HL-60 (cell line): ENCODE results near the gene MMP8.

Source experiments
- DNase-seq, 2 experiments: peaks; one replicate each; pipeline ENCODE4 v3.0.0-alpha.2; 2010 to 2020; ENCODE audit warnings: low read depth in 1 of 2, low spot score in 1 of 2
- H3K27ac ChIP-seq: fragments of 250-450 bp; sonication (Bioruptor Pico); replicated peaks from 2 replicates; pipeline ENCODE4 v1.5.1; 2020; ENCODE audit warnings: mild to moderate bottlenecking, moderate library complexity
- H3K27me3 ChIP-seq: fragments of 250-450 bp; sonication (Bioruptor Pico); 2 replicates; pipeline ENCODE4 v1.5.1; 2021; ENCODE audit warnings: mild to moderate bottlenecking, moderate library complexity; ENCODE audit not compliant: insufficient read depth, poor library complexity, severe bottlenecking
- H3K4me3 ChIP-seq: replicated peaks from 2 replicates; pipeline ENCODE4 v1.5.1; 2011; ENCODE audit warnings: mild to moderate bottlenecking, control low read depth, low read length; ENCODE audit not compliant: insufficient read depth
- GABPA ChIP-seq: IDR thresholded peaks from 2 replicates; pipeline ENCODE4 v1.6.1; 2012; ENCODE audit warnings: low read depth
- POLR2AphosphoS5 ChIP-seq: IDR thresholded peaks from 2 replicates; pipeline ENCODE4 v1.6.1; 2012; ENCODE audit warnings: low read depth
- SPI1 ChIP-seq: IDR thresholded peaks from 2 replicates; pipeline ENCODE4 v1.6.1; 2012; ENCODE audit warnings: low read depth, mild to moderate bottlenecking, borderline replicate concordance
- TF ChIP-seq, protein P1 (sequence below): IDR thresholded peaks from 2 replicates; pipeline ENCODE4 v1.6.1; 2012; ENCODE audit warnings: low read depth; ENCODE audit not compliant: insufficient replicate concordance
- TF ChIP-seq, protein P2 (sequence below): IDR thresholded peaks from one replicate; pipeline ENCODE4 v1.5.1; 2011; ENCODE audit warnings: low read length, control low read depth, inconsistent platforms; ENCODE audit not compliant: insufficient read depth

The MMP8 gene

DNA sequence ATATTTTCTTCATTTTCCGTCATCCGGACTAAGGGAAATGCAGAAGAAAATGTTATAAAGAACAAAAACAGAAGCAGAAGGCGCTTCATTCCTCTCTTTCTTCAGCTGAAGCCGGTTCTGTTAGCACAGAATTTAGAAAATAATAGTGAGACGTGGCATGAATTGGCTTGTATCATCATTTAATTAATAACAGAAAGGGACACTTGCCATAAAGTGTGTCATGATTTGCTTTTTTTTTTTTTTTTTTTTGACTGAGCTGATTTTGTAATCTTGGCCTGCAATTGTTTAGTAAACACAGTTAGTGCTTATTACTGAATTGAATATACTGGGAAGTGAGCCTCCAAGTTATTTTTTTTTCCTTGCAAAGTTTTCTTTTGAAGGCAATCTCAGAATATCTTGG, 19.1 kb downstream of the MMP8 start, which contains the start of gene MMP27:
Gene MMP27 (minus strand): TSS at position 144 of the 400 bp plus-strand sequence. CDS start 55 bp downstream, at position 89.
- no peak within 1 kb of the TSS for H3K4me3 ChIP-seq
- H3K27me3 ChIP-seq: no peaks in the 10 kb centered on the region
- DNase-seq: no peak
- H3K27ac ChIP-seq: no peak within 1 kb of the TSS
- TF ChIP-seq POLR2AphosphoS5 (no peak), GABPA (no peak), SPI1 (no peak)
- TF ChIP-seq, protein P1, sequence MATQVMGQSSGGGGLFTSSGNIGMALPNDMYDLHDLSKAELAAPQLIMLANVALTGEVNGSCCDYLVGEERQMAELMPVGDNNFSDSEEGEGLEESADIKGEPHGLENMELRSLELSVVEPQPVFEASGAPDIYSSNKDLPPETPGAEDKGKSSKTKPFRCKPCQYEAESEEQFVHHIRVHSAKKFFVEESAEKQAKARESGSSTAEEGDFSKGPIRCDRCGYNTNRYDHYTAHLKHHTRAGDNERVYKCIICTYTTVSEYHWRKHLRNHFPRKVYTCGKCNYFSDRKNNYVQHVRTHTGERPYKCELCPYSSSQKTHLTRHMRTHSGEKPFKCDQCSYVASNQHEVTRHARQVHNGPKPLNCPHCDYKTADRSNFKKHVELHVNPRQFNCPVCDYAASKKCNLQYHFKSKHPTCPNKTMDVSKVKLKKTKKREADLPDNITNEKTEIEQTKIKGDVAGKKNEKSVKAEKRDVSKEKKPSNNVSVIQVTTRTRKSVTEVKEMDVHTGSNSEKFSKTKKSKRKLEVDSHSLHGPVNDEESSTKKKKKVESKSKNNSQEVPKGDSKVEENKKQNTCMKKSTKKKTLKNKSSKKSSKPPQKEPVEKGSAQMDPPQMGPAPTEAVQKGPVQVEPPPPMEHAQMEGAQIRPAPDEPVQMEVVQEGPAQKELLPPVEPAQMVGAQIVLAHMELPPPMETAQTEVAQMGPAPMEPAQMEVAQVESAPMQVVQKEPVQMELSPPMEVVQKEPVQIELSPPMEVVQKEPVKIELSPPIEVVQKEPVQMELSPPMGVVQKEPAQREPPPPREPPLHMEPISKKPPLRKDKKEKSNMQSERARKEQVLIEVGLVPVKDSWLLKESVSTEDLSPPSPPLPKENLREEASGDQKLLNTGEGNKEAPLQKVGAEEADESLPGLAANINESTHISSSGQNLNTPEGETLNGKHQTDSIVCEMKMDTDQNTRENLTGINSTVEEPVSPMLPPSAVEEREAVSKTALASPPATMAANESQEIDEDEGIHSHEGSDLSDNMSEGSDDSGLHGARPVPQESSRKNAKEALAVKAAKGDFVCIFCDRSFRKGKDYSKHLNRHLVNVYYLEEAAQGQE: no peak
- TF ChIP-seq, protein P2, sequence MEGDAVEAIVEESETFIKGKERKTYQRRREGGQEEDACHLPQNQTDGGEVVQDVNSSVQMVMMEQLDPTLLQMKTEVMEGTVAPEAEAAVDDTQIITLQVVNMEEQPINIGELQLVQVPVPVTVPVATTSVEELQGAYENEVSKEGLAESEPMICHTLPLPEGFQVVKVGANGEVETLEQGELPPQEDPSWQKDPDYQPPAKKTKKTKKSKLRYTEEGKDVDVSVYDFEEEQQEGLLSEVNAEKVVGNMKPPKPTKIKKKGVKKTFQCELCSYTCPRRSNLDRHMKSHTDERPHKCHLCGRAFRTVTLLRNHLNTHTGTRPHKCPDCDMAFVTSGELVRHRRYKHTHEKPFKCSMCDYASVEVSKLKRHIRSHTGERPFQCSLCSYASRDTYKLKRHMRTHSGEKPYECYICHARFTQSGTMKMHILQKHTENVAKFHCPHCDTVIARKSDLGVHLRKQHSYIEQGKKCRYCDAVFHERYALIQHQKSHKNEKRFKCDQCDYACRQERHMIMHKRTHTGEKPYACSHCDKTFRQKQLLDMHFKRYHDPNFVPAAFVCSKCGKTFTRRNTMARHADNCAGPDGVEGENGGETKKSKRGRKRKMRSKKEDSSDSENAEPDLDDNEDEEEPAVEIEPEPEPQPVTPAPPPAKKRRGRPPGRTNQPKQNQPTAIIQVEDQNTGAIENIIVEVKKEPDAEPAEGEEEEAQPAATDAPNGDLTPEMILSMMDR: no peak

DNA sequence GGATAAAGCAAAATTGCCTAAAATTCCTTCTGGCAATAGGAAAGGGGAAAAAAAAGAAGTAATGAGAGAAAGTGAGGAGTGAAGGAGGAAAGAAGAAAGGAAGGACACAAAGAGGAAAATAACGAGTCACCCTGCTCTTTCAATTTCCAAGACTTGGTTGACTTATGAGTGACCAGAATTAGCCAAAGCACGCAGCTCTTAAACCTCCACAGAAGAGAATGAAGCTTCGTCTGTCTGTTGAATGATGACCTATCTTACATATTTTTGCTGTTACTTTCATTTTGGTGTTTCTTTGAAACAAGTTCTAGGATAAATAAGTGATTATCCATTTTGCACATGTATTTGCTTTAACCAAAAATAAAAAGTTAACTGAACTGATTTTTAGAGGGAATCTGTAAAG, 19.9 kb downstream of the MMP8 start:
- no peak overlapping the region for H3K27ac ChIP-seq
- no peak overlapping the region for H3K4me3 ChIP-seq
- DNase-seq: no peak
- TF ChIP-seq SPI1 (no peak), GABPA (no peak), POLR2AphosphoS5 (no peak)
- TF ChIP-seq, protein P1: no peak
- TF ChIP-seq, protein P2: no peak
- no peaks in the 10 kb centered on the region for H3K27me3 ChIP-seq

DNA sequence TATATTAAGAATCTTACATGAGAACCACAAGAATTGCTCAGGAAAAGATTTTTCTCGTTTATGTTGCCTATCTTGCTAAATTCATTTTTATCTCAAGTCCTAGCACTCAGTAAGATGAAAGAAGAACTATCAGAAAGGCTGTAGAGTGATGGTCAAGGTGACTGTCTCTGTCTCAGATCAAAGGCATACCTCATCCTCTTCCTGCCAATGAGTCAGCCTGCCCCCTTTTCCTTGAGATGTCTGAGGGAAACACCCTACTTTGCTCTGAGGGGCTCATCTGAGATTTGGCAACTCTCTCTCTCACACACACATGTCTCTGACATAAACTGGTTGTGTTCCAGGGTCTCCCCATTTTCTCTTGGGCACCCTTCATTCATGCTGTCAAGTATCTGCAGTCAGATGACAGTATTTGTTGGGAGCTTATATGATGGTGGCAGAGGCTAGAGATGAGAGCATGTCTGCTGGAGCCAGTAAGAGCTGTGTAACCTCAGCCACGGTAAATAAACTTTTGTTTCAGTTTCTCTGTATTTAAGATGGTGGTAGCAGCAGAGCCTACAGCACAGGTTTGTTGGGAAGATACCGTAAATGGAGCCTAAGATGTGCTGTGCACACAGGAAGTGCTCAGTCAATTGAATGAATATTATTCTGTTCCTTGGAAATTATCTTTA, 20.8 kb downstream of the MMP8 start:
- H3K27me3 ChIP-seq: no peaks in the 10 kb centered on the region
- no peak overlapping the region for H3K27ac ChIP-seq
- TF ChIP-seq, protein P2: no peak
- no peak for TF ChIP-seq POLR2AphosphoS5
- TF ChIP-seq, protein P1: no peak
- TF ChIP-seq GABPA: no peak
- TF ChIP-seq SPI1: no peak
- H3K4me3 ChIP-seq: no peak overlapping the region
- DNase-seq: no peak
